HepG2 (cell line): ENCODE data around the gene INPP1. TPM values are rescaled to one million over a fixed set of nuclear protein-coding genes. Genes with fewer than 3 reads are reported as not detected.

Experiments
- ATF7-NPFF ChIP-seq: sonication (generic); formaldehyde crosslinking; IDR thresholded peaks from 2 replicates; pipeline ENCODE4 v1.8.1; 2023; ENCODE audit warnings: mild to moderate bottlenecking, low read depth, missing genetic modification reagents, moderate library complexity
- FIP1L1 ChIP-seq: fragments of 200-400 bp; formaldehyde crosslinking; IDR thresholded peaks from 2 replicates; pipeline ENCODE4 v1.6.1; 2018; ENCODE audit warnings: low read depth, mild to moderate bottlenecking, low read length, moderate library complexity, borderline replicate concordance; ENCODE audit not compliant: insufficient read depth
- FOSL1 ChIP-seq: sonication (generic); formaldehyde crosslinking; IDR thresholded peaks from 2 replicates; pipeline ENCODE4 v1.9.0; 2021; ENCODE audit warnings: missing genetic modification reagents, borderline replicate concordance
- GFI1 ChIP-seq: sonication (generic); formaldehyde crosslinking; IDR thresholded peaks from 2 replicates; pipeline ENCODE4 v1.5.0; 2020; ENCODE audit warnings: missing genetic modification reagents, mild to moderate bottlenecking, borderline replicate concordance
- HDAC6 ChIP-seq: fragments of 200-600 bp; sonication (generic); IDR thresholded peaks from 2 replicates; pipeline ENCODE4 v1.7.0; 2017; ENCODE audit warnings: mild to moderate bottlenecking, antibody characterized with exemption, low read length, low read depth
- HIC2 ChIP-seq: sonication (generic); formaldehyde crosslinking; IDR thresholded peaks from 2 replicates; pipeline ENCODE4 v1.9.0; 2022; ENCODE audit warnings: low read depth, missing genetic modification reagents
- KLF13 ChIP-seq: sonication (generic); formaldehyde crosslinking; IDR thresholded peaks from 2 replicates; pipeline ENCODE4 v1.4.0; 2020; ENCODE audit warnings: mild to moderate bottlenecking, missing genetic modification reagents
- MATR3 ChIP-seq: sonication (generic); formaldehyde crosslinking; IDR thresholded peaks from 2 replicates; pipeline ENCODE4 v1.4.0; 2020; ENCODE audit warnings: missing genetic modification reagents
- MTF1 ChIP-seq: sonication (generic); formaldehyde crosslinking; IDR thresholded peaks from 2 replicates; pipeline ENCODE4 v1.5.0; 2020; ENCODE audit warnings: missing genetic modification reagents
- MXI1 ChIP-seq: IDR thresholded peaks from 3 replicates; pipeline ENCODE4 v1.6.1; 2012; ENCODE audit warnings: low read depth, low read length, inconsistent platforms, borderline replicate concordance
- NKX3-1 ChIP-seq: sonication (generic); formaldehyde crosslinking; IDR thresholded peaks from 2 replicates; pipeline ENCODE4 v1.5.0; 2020; ENCODE audit warnings: missing genetic modification reagents
- PHF20 ChIP-seq: sonication (generic); formaldehyde crosslinking; IDR thresholded peaks from 2 replicates; pipeline ENCODE4 v1.5.0; 2020; ENCODE audit warnings: mild to moderate bottlenecking, missing genetic modification reagents
- PRMT3 ChIP-seq: sonication (generic); formaldehyde crosslinking; IDR thresholded peaks from 2 replicates; pipeline ENCODE4 v1.8.1; 2022; ENCODE audit warnings: low read depth, mild to moderate bottlenecking, moderate library complexity, missing genetic modification reagents, borderline replicate concordance
- RFX5 ChIP-seq: IDR thresholded peaks from 2 replicates; pipeline ENCODE4 v1.6.1; 2011; ENCODE audit warnings: low read depth, low read length, improper control_type of control experiment
- SCMH1 ChIP-seq: sonication (generic); formaldehyde crosslinking; IDR thresholded peaks from 2 replicates; pipeline ENCODE4 v1.9.0; 2021; ENCODE audit warnings: missing genetic modification reagents, mild to moderate bottlenecking, borderline replicate concordance
- SNAPC5 ChIP-seq: sonication (generic); formaldehyde crosslinking; IDR thresholded peaks from 2 replicates; pipeline ENCODE4 v1.8.1; 2023; ENCODE audit warnings: mild to moderate bottlenecking, missing genetic modification reagents, borderline replicate concordance
- TRIM24 ChIP-seq: sonication (generic); formaldehyde crosslinking; IDR thresholded peaks from 2 replicates; pipeline ENCODE4 v1.8.0; 2022; ENCODE audit warnings: mild to moderate bottlenecking, missing genetic modification reagents
- ZNF136 ChIP-seq: sonication (generic); formaldehyde crosslinking; IDR thresholded peaks from 2 replicates; pipeline ENCODE4 v1.8.1; 2022; ENCODE audit warnings: low read depth, mild to moderate bottlenecking, moderate library complexity, missing genetic modification reagents
- ZNF234 ChIP-seq: sonication (generic); formaldehyde crosslinking; conservative IDR thresholded peaks from 2 replicates; pipeline ENCODE4 v1.5.1; 2020; ENCODE audit warnings: mild to moderate bottlenecking, missing genetic modification reagents
- ZNF251 ChIP-seq: sonication (generic); formaldehyde crosslinking; IDR thresholded peaks from 2 replicates; pipeline ENCODE4 v1.9.0; 2021; ENCODE audit warnings: mild to moderate bottlenecking, missing genetic modification reagents
- ZNF530 ChIP-seq: sonication (generic); formaldehyde crosslinking; IDR thresholded peaks from 2 replicates; pipeline ENCODE4 v1.5.0; 2020; ENCODE audit warnings: low read depth, mild to moderate bottlenecking, missing genetic modification reagents
- ZNF543 ChIP-seq: sonication (generic); formaldehyde crosslinking; IDR thresholded peaks from 2 replicates; pipeline ENCODE4 v1.4.0; 2020; ENCODE audit warnings: mild to moderate bottlenecking, missing genetic modification reagents
- ZNF563 ChIP-seq: sonication (generic); formaldehyde crosslinking; IDR thresholded peaks from 2 replicates; pipeline ENCODE4 v1.8.0; 2022; ENCODE audit warnings: mild to moderate bottlenecking, moderate library complexity, missing genetic modification reagents
- ZNF572 ChIP-seq: sonication (generic); formaldehyde crosslinking; IDR thresholded peaks from 2 replicates; pipeline ENCODE4 v1.5.1; 2020; ENCODE audit warnings: mild to moderate bottlenecking, missing genetic modification reagents
- polyA plus RNA-seq, 8 experiments: library from polyadenylated mRNA; depleted of rRNA in 3 of 8; stranded (reverse) in 7 of 8; unstranded in 1 of 8; fragments of >200 nt; fragmentation: Illumina TruSeq in 4 of 8; extraction: Trizol in 4 of 8; gene quantifications; 2 replicates each; pipeline versions ENCODE4 v1.2.1 to v1.2.3, GENCODE V29; 2011 to 2016; ENCODE audit warnings: low read depth in 4 of 8, missing spikeins in 1 of 8, mixed read lengths in 1 of 8; ENCODE audit not compliant: insufficient read depth in 1 of 8
- total RNA-seq, 5 experiments: library from RNA; depleted of rRNA; stranded (reverse); fragments of >200 nt; fragmentation: Illumina TruSeq; extraction: Trizol; gene quantifications; 2 replicates each; pipeline ENCODE4 v1.2.3, GENCODE V29; 2016; ENCODE audit warnings: low read depth in 1 of 5
- TF ChIP-seq, protein P1 (sequence below): IDR thresholded peaks from 2 replicates; pipeline ENCODE4 v1.6.1; 2012; ENCODE audit warnings: low read length, improper control_type of control experiment

Gene INPP1
- total and polyA plus RNA-seq, 2 of the 13 experiments (the other 11 are each of a cell fraction or from before 2014, with no cell fraction given) = 10.0 to 13.3 TPM

- no peak for TF ChIP-seq GFI1 (CRISPR knock-in tag)
- no peak for TF ChIP-seq FIP1L1
- TF ChIP-seq PRMT3 = no peak
- no peak for TF ChIP-seq ATF7-NPFF (CRISPR knock-in tag)
- no peak for TF ChIP-seq ZNF251 (CRISPR knock-in tag)
- no peak for TF ChIP-seq SCMH1
- TF ChIP-seq KLF13 (CRISPR knock-in tag) = no peak
- TF ChIP-seq, protein P1, sequence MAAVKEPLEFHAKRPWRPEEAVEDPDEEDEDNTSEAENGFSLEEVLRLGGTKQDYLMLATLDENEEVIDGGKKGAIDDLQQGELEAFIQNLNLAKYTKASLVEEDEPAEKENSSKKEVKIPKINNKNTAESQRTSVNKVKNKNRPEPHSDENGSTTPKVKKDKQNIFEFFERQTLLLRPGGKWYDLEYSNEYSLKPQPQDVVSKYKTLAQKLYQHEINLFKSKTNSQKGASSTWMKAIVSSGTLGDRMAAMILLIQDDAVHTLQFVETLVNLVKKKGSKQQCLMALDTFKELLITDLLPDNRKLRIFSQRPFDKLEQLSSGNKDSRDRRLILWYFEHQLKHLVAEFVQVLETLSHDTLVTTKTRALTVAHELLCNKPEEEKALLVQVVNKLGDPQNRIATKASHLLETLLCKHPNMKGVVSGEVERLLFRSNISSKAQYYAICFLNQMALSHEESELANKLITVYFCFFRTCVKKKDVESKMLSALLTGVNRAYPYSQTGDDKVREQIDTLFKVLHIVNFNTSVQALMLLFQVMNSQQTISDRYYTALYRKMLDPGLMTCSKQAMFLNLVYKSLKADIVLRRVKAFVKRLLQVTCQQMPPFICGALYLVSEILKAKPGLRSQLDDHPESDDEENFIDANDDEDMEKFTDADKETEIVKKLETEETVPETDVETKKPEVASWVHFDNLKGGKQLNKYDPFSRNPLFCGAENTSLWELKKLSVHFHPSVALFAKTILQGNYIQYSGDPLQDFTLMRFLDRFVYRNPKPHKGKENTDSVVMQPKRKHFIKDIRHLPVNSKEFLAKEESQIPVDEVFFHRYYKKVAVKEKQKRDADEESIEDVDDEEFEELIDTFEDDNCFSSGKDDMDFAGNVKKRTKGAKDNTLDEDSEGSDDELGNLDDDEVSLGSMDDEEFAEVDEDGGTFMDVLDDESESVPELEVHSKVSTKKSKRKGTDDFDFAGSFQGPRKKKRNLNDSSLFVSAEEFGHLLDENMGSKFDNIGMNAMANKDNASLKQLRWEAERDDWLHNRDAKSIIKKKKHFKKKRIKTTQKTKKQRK = no peak
- TF ChIP-seq FOSL1 (CRISPR knock-in tag) = peak; percentile 99
- no peak for TF ChIP-seq MATR3 (CRISPR knock-in tag)
- TF ChIP-seq SNAPC5 (CRISPR knock-in tag) = no peak
- no peak for TF ChIP-seq MXI1
- TF ChIP-seq ZNF572 (CRISPR knock-in tag) = no peak
- 0 out of 2 replicates have a peak, but pooled peaks have one; percentile 13 for TF ChIP-seq ZNF543
- no peak for TF ChIP-seq TRIM24 (CRISPR knock-in tag)
- TF ChIP-seq ZNF234 = no peak
- TF ChIP-seq PHF20 (CRISPR knock-in tag) = no peak
- TF ChIP-seq MTF1 (CRISPR knock-in tag) = no peak
- no peak for TF ChIP-seq RFX5
- TF ChIP-seq ZNF136 (CRISPR knock-in tag) = no peak
- no peak for TF ChIP-seq NKX3-1 (CRISPR knock-in tag)
- no peak for TF ChIP-seq ZNF563 (CRISPR knock-in tag)
- TF ChIP-seq HDAC6 = no peak
- no peak for TF ChIP-seq HIC2 (CRISPR knock-in tag)
- no peak for TF ChIP-seq ZNF530
Measured at GRCh38 chr2:190334479-190335224, 8.7 kb upstream of the INPP1 start (continued).
